Measurements from ENCODE around the gene SECTM1. TPM values are rescaled to one million over a fixed set of nuclear protein-coding genes. Genes with fewer than 3 reads are reported as not detected.
"Not testable (repeated sequence)": the region's sequence is repeated elsewhere in the genome, so short reads cannot be mapped to it uniquely, and the experiment has no call there.

The SECTM1 gene
- total RNA-seq, 1 donor from 2014 or later, result not detected

- Mint-ChIP-seq H3K27me3 (ENCODE audit: low read depth) (peaks cover 37% of the 10 kb centered on the region), H3K27ac (ENCODE audit: unreplicated experiment) (no peak overlapping the region), H3K9me3 (no peaks in the 10 kb centered on the region), H3K4me3 (peak overlapping the region; percentile 2), H3K4me1 (peaks cover 17% of the 10 kb centered on the region), H3K36me3 (ENCODE audit: low read depth) (no peaks in the 10 kb centered on the region)
- no peak for DNase-seq (ENCODE audit: low read depth, low spot score)
- TF ChIP-seq CTCF (conservative IDR thresholded peaks at IDR 0.05), result no peak
Measured at GRCh38 chr17:82373731-82374625, 40.4 kb upstream of the SECTM1 start.

- H3K9me3 Mint-ChIP-seq; H3K36me3 Mint-ChIP-seq (ENCODE audit: low read depth); DNase-seq (ENCODE audit: low read depth, low spot score); H3K27ac Mint-ChIP-seq (ENCODE audit: unreplicated experiment): not testable (repeated sequence)
- H3K4me3 Mint-ChIP-seq, result peak overlapping the region; percentile 47
- H3K27me3 Mint-ChIP-seq (ENCODE audit: low read depth), result peaks cover 36% of the 10 kb centered on the region
- peaks cover 19% of the 10 kb centered on the region for H3K4me1 Mint-ChIP-seq
Measured at GRCh38 chr17:82373072-82373452, 39.5 kb upstream of the SECTM1 start.

GRCh38 chr17:82372249-82373071, 38.9 kb upstream of the SECTM1 start:
- Mint-ChIP-seq H3K4me1 (peaks cover 25% of the 10 kb centered on the region), H3K4me3 (peak overlapping the region; percentile 47), H3K27ac (ENCODE audit: unreplicated experiment) (no peak overlapping the region), H3K36me3 (ENCODE audit: low read depth) (no peaks in the 10 kb centered on the region), H3K9me3 (peaks cover 3% of the 10 kb centered on the region), H3K27me3 (ENCODE audit: low read depth) (peaks cover 38% of the 10 kb centered on the region)
- no peak for DNase-seq (ENCODE audit: low read depth, low spot score)
- no peak for TF ChIP-seq CTCF (conservative IDR thresholded peaks at IDR 0.05)

GRCh38 chr17:82371333-82372248, 38.0 kb upstream of the SECTM1 start, which contains the start of gene UTS2R:
UTS2R (plus strand) TSS chr17:82371765; CDS start chr17:82374325, 2,560 bp downstream.
- H3K4me1 Mint-ChIP-seq, result peaks cover 23% of the 10 kb centered on the region
- peaks cover 3% of the 10 kb centered on the region for H3K9me3 Mint-ChIP-seq
- no peaks in the 10 kb centered on the region for H3K36me3 Mint-ChIP-seq (ENCODE audit: low read depth)
- peaks cover 38% of the 10 kb centered on the region for H3K27me3 Mint-ChIP-seq (ENCODE audit: low read depth)
- H3K4me3 Mint-ChIP-seq, result peak within 1 kb of the TSS; percentile 61
- DNase-seq (ENCODE audit: low read depth, low spot score), result no peak
- H3K27ac Mint-ChIP-seq (ENCODE audit: unreplicated experiment), result no peak within 1 kb of the TSS
- TF ChIP-seq CTCF (conservative IDR thresholded peaks at IDR 0.05), result no peak

DNA sequence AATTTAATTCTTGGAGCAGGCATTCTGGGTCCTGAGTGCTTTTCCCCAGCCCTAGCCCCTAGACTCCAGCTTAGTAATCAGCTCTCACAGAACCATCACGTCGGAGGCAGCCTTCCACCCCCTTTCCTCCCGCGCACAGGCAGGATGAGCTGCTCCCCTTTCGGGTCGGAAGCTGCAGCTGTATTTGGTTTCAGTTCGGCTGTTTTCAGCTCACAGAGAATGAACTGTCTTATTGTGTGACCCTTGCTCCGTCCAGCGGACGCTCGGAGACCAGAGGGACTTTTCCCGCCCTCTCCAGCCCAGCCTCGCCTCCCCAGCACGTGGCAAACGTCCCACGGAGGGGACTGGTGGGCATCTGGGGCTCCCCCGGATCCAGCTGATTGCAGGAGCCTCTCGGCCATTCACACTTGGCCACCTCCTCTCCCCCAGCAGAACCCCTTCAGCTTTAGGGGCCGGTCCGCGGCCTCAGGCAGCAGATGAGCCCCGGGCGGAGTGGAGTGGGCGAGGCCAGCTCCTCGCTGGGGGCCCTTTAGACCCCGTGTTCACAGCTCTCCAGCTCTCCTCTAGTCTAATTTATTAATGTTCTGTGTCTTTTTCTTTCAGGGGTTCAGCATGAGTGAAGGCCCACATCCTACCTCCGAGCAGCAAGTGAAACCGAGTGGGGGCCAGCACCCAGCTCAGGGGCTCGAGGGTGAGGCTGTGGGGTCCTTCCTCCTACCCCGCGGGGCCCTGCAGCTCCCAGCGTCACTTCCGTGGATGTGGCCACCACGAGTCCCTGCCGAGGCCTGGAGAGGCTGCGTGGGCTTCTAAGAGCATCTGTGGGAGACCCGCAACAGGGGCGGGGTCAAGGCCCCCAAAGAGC, 37.1 kb upstream of the SECTM1 start:
- H3K9me3 Mint-ChIP-seq, result peaks cover 3% of the 10 kb centered on the region
- H3K36me3 Mint-ChIP-seq (ENCODE audit: low read depth), result no peaks in the 10 kb centered on the region
- no peak for DNase-seq (ENCODE audit: low read depth, low spot score)
- H3K27me3 Mint-ChIP-seq (ENCODE audit: low read depth), result peaks cover 38% of the 10 kb centered on the region
- no peak for TF ChIP-seq CTCF (conservative IDR thresholded peaks at IDR 0.05)
- peaks cover 23% of the 10 kb centered on the region for H3K4me1 Mint-ChIP-seq
- H3K4me3 Mint-ChIP-seq, result peak overlapping the region; percentile 61
- no peak overlapping the region for H3K27ac Mint-ChIP-seq (ENCODE audit: unreplicated experiment)
